H1 (cell line): ENCODE measurements around the gene SFMBT2. TPM values are rescaled to one million over a fixed set of nuclear protein-coding genes. Genes with fewer than 3 reads are reported as not detected.

Experiments
- BACH1 ChIP-seq: IDR thresholded peaks from 2 replicates; pipeline ENCODE4 v1.6.1; 2012; ENCODE audit warnings: low read length, improper control_type of control experiment
- CEBPB ChIP-seq: IDR thresholded peaks from 2 replicates; pipeline ENCODE4 v1.6.1; 2012; ENCODE audit warnings: low read depth, low read length
- CHD7 ChIP-seq: fragments of 300-600 bp; sonication (generic); IDR thresholded peaks from 2 replicates; pipeline ENCODE4 v1.7.1; 2012; ENCODE audit warnings: low read length, moderate library complexity, mild to moderate bottlenecking, inconsistent platforms; ENCODE audit not compliant: insufficient replicate concordance
- JUN ChIP-seq: IDR thresholded peaks from 2 replicates; pipeline ENCODE4 v1.6.1; 2011; ENCODE audit warnings: low read depth, mild to moderate bottlenecking, improper control_type of control experiment, low read length
- MAFK ChIP-seq: IDR thresholded peaks from 2 replicates; pipeline ENCODE4 v1.6.1; 2012; ENCODE audit warnings: low read depth, mild to moderate bottlenecking, improper control_type of control experiment, low read length
- NANOG ChIP-seq: IDR thresholded peaks from 2 replicates; pipeline ENCODE4 v1.6.1; 2011; ENCODE audit warnings: low read length, low read depth, mild to moderate bottlenecking, inconsistent platforms; ENCODE audit not compliant: insufficient read depth, poor library complexity, severe bottlenecking
- RBBP5 ChIP-seq: IDR thresholded peaks from 2 replicates; pipeline ENCODE4 v1.7.1; 2012; ENCODE audit warnings: low read depth, mild to moderate bottlenecking, inconsistent platforms, low read length, moderate library complexity, borderline replicate concordance
- RNF2 ChIP-seq: fragments of 200-900, 300-1000 bp; sonication (generic); IDR thresholded peaks from 2 replicates; pipeline ENCODE4 v1.7.1; 2016; ENCODE audit warnings: borderline replicate concordance, low read depth, mild to moderate bottlenecking, antibody characterized with exemption, low read length; ENCODE audit not compliant: poor library complexity, severe bottlenecking; ENCODE audit errors: missing control alignments
- TAF7 ChIP-seq: optimal IDR thresholded peaks from 2 replicates; pipeline ENCODE3; 2011; ENCODE audit warnings: low read depth, mild to moderate bottlenecking, inconsistent platforms, low read length, moderate library complexity, borderline replicate concordance
- TBP ChIP-seq: IDR thresholded peaks from 2 replicates; pipeline ENCODE4 v1.6.1; 2011; ENCODE audit warnings: low read depth, low read length, improper control_type of control experiment
- TCF12 ChIP-seq: IDR thresholded peaks from 2 replicates; pipeline ENCODE4 v1.6.1; 2011; ENCODE audit warnings: low read depth, mild to moderate bottlenecking, low read length
- ZNF274 ChIP-seq: IDR thresholded peaks from 2 replicates; pipeline ENCODE4 v1.7.0; 2012; ENCODE audit warnings: low read length, borderline replicate concordance; ENCODE audit errors: extremely low read depth
- polyA plus RNA-seq, 7 experiments: library from polyadenylated mRNA; depleted of rRNA in 3 of 7; stranded (reverse) in 5 of 7; unstranded in 2 of 7; fragments of >200 nt in 5 of 7; fragments of 200-250 nt in 2 of 7; gene quantifications; 1 replicate in 5 of 7; 2 replicates in 1 of 7; 4 replicates in 1 of 7; pipeline versions ENCODE4 v1.2.1 to v1.2.3, GENCODE V29; 2011 to 2013; ENCODE audit warnings: missing spikeins in 2 of 7, mixed read lengths in 2 of 7
- total RNA-seq: library from RNA; stranded (reverse); fragmentation: NEBNext Ultra II Directional; extraction: Animal tissue kit (Norgen Biotek cat#: 25700); gene quantifications from 2 replicates; pipeline ENCODE4 v1.2.1, GENCODE V29; 2021

SFMBT2 gene
- total and polyA plus RNA-seq, 2 of the 8 experiments (the other 6 are each of a cell fraction or from before 2014, with no cell fraction given), result 2.9 to 11.0 TPM

GRCh38 chr10:7401156-7401555 is 9.7 kb downstream of the SFMBT2 start (continued):
- TF ChIP-seq CHD7, result no peak
- TF ChIP-seq RBBP5, result no peak
- no peak for TF ChIP-seq CEBPB
- TF ChIP-seq TCF12, result no peak
- TF ChIP-seq BACH1, result no peak
- TF ChIP-seq ZNF274, result no peak
- TF ChIP-seq NANOG, result no peak
- TF ChIP-seq TBP, result no peak
- TF ChIP-seq JUN, result no peak
- no peak for TF ChIP-seq MAFK
- no peak for TF ChIP-seq TAF7
- no peak for TF ChIP-seq RNF2
